HG02870 (cell line): Measurements from ENCODE around the gene RIMBP2.

Source experiments
- ATAC-seq: cut with Tn5 transposase; IDR thresholded peaks from one replicate; pipeline ENCODE4 v1.9.1; 2021; ENCODE audit warnings: mild to moderate bottlenecking, moderate library complexity; ENCODE audit not compliant: unreplicated experiment

RIMBP2 gene

DNA sequence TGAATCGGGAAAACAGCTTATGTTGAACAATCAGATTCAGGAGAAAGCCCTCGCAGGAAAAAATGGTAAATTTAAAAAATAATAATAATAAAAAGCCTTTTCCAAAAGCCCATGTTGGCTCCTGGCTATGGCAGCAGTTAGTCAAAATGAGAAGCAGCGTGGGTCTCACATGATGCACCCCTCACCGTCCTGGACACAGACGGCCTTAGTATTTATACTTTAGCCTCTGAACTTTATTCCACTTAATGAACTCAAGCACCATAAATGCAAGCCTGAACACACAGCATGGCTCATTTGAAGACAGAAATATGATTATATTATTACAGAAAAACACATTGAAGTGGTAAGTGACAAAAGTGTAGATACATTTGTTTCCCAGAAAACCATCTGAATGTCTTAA, 160.9 kb downstream of the RIMBP2 start:
- ATAC-seq, result no peak

DNA sequence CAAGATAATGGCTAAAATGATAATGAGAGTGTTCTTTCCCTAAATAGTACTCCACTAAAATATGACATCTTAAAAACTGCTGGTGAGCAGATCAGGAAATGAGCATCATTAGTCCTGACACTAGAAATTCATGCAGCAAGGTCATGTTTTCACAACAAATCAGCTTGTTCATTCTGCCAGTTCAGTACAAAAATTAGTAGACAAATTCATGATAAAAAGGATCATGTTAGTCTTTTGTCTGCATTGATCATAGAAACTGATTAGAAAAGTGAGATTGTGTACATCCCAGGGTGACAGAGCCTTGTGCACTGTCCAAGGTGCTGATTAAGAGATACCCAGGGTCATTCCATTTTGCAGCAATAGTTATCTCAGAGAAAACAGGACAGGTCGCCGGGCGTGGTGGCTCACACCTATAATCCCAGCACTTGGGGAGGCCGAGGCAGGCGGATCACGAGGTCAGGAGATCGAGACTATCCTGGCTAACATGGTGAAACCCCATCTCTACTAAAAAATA, 163.6 kb downstream of the RIMBP2 start:
- ATAC-seq, result no peak

DNA sequence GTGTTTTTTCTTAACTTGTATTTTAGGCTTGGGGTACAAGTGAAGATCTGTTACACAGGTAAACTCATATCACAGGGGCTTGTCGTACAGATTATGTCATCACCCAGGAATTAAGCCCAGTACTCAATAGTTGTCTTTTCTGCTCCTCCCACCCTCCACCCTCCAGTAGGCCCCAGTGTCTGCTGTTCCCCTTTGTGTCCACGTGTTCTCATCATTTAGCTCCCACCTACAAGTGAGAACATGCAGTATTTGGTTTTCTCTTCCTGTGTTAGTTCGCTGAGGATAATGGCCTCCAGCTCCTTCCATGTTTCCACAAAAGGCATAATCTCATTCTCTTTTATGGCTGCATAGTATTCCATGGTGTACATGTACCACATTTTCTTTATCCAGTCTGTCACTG, 166.7 kb downstream of the RIMBP2 start:
- ATAC-seq, result no peak

GRCh38 chr12:130547480-130548155, 168.5 kb downstream of the RIMBP2 start:
- ATAC-seq, result no peak

- ATAC-seq, result no peak
Observed at GRCh38 chr12:130546494-130546893, 169.6 kb downstream of the RIMBP2 start.

- ATAC-seq, result no peak
Observed at GRCh38 chr12:130545475-130545874, 170.6 kb downstream of the RIMBP2 start.

- ATAC-seq, result no peak
Observed at GRCh38 chr12:130540376-130540775, 175.7 kb downstream of the RIMBP2 start.

DNA sequence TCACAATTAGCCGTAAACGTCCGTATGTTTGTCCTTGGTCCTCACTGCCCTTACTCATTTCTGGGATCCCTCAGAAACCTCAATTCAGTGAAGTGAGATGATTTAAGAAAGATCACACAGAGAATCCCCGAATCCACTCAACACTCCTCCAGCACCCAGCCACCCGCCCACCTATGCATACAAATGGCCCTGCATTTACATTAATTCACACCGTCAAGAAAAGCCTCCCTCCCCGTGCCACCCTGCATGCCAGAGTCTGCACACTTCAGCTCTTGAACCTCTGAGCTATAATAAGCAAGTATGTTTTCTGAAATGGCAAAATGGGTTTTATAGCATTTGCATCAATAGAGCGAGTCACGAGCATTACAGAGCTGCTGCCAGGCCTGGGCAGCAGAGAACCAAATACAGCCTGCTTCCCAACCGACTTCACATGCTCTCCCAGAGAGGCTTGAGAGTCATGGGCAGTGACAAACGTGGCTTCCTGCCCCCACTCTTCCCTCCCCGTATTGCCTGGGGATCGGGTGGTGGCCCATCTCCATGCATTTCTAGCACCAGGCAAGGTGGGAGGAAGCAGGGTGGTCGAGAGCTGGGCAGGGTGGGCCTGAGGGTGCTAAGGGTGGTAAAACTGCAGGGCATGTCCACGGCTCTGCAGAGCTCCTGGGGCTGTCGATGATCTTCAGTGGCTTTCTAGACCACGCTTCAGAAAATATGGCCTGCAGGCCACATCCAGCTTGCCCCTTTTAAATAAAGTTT, 177.6 kb downstream of the RIMBP2 start:
- no peak for ATAC-seq

DNA sequence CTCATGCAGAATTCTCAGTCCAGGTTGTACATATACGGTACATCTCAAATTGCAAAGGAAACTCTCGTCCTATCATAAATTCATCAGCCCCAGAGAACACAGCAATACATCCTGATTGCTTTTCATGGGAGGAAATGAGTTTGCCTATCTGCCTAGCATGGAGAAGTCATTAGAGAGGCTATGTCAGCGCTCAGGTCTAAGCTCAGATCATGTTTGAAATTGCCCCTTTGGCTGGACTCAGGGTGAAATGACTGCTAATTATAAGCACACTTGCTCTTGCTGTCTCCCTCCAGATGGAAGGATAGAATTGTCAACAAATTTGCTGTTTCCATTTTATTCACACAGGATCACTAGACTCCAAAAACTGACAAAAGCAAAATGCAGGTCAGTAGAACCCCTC, 178.4 kb downstream of the RIMBP2 start:
- no peak for ATAC-seq

GRCh38 chr12:130537051-130537450, 179.0 kb downstream of the RIMBP2 start:
- no peak for ATAC-seq

DNA sequence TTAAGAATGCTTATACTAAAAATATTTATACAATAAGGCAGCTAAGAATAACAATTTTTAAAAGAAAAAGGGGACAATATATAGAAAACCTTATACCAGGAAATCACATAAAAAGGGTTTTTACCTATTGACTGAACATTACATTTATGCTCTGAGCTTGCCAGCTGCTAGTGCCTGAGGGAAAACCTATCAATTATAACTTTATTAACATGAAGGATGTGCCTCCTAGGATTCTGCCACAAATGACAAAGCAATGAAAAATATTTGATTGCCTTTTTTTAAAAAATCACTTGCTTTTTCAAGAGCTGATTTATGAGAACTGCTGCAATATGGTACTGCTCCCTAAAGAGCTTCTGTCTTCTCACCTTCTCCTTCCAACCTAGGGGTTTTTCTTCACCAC, 185.7 kb downstream of the RIMBP2 start:
- ATAC-seq, result no peak

DNA sequence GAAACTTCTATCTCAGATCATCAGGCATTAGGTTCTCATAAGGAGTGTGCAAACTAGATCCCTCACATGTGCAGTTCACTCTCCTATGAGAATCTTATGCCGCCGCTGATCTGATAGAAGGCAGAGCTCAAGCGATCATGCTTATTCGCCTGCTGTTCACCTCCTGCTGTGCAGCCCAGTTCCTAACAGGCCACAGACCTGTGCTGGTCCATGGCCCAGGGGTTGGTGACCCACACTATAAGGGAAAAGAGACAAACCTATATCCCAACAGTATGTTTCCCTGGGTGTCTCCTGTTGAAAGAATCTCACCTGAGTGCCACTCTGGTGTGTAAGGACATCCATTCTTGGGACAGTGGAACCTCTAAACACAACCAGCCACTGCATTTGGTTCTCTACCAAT, 186.3 kb downstream of the RIMBP2 start:
- no peak for ATAC-seq

GRCh38 chr12:130527239-130527638, 188.9 kb downstream of the RIMBP2 start:
- ATAC-seq, result no peak

- no peak for ATAC-seq
Observed at GRCh38 chr12:130526813-130527212, 189.3 kb downstream of the RIMBP2 start.

DNA sequence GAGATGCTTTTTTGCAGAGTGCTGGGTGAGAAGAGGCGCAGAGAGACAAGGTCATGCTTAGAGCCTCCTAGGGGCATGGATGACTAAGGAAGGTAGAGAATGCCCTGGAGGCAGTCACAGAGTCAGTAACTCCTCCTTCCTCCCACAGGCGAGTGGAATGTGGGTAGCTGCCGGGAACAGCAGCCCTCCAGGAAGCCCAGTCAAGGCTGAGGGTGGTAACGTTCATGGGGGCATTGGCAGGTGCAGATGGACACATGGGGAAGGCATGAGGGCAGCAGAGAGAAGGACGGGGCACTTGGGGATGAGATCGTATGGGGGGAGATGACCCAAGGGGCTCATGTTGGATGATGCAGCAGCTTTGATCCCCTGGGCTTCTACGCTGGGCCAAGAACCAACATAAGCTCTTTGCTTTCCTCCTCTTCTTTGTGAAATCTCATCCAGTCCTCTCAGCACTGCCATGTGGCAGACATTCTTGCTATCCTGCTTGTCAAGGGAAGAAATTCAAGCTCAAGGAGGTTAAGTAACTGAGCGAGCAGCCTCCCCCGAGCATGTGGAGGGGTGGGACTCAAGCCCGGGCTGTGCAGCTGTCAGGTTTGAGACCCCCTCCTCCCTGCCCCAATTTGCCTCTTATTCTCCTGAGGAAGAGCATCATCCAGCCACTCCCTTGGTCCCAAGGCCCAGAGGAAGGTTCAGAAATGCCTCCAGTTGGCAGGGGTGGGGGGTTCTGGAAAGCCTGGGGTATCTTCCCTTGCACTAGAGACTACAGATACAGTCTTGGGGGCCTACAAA, 190.5 kb downstream of the RIMBP2 start:
- no peak for ATAC-seq

DNA sequence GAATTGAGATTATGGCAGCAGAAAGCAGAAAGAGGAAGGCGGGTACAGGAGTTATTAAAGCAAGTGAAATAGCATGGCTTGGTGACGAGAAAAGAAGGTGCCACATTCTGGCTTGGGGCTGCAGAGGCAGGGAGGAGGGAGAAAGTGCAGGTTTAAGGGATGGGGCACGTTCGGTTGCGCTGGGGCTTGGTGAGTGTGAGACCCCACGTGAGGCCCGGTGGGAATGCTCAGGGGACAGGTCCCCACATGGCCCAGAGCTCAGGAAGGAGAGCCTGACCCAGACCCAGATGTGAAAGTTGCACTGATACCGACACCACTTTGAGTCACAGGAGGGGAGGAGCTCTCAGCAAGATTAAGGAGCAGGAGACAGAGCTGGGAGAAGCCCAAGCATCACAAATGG, 191.3 kb downstream of the RIMBP2 start:
- ATAC-seq, result no peak

DNA sequence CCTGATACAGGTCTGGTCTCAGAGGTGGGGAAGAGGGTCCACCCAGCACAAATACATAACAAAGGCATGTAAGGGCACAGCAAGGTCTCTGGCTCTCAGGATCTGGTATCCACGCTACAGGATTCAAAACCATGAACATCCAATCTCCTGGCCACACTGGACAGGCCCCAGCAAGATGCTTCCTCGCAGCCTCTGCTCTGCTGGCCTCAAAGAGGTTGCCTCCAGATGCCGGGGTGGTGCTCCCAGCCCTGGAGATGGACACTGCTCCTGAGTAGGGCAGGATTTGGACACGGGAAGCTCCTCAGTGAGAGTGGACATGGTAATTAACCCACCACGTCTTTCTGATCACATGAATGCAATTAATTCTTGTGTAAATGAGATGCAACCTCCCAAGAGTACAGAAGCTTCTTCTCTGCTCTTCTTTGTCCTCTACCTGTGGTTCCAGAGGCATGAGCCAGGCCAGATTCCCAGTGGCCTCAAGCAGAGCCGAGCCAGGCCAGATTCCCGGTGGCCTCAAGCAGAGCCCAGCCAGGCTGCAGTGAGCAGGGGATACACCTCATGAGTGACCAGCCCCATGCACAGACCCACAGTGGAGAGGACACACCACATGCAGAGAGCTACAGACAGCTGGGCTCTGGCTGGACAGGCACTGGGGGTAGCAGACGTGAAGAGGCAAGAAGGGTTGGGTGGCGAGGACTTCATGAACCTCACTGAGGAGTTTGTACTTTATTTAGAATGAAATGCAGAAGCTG, 192.1 kb downstream of the RIMBP2 start:
- ATAC-seq, result no peak

DNA sequence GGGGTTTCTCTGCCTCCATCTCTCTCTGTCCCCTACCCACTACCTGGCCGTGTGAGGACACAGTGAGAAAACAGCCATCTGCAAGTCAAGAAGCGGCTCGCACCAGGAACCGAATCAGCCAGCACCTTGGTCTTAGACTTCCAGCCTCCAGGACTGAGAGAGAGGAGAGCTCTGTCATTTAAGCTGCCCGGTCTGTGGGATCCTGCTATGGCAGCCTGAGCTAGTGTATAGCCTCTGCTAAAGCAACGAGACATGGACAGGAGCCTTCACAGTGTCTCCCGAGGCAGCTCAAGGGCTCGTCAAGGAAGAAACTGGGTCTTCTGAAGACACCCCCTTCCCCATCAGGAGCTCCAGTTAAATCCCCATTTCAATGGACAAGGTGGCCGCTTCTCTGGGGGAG, 192.9 kb downstream of the RIMBP2 start:
- ATAC-seq, result no peak

GRCh38 chr12:130522244-130522834, 193.8 kb downstream of the RIMBP2 start:
- no peak for ATAC-seq

- ATAC-seq, result no peak
Observed at GRCh38 chr12:130521375-130522124, 194.5 kb downstream of the RIMBP2 start.
